HG02571 (cell line): ENCODE measurements around the gene TRIM44.
"Not testable (repeated sequence)": the region's sequence is repeated elsewhere in the genome, so short reads cannot be mapped to it uniquely, and the experiment has no call there.

Experiments
- ATAC-seq: cut with Tn5 transposase; IDR thresholded peaks from one replicate; pipeline ENCODE4 v1.9.1; 2021; ENCODE audit warnings: mild to moderate bottlenecking, moderate library complexity; ENCODE audit not compliant: unreplicated experiment

TRIM44 gene

DNA sequence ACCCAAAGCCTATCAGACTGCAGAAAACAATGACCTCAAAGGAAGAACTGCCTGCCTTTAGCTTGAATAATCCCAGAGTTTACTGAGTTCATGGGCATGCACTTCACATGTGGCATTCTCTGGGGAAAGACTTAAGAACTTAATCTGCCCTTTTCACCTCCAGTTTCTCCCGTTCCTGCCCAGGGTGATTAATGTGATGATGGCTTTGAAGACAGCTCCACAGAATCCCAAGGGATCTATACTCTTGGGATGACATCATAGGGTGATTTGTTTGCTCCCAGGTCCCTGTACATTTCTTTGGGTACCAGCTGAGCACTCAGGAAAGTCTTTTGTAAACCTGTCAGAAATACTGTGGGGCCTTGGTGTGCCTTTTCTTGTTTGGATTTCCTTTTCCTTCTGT lies 30.3 kb upstream of the TRIM44 start:
- no peak for ATAC-seq

GRCh38 chr11:35633827-35634423 lies 28.6 kb upstream of the TRIM44 start:
- no peak for ATAC-seq

DNA sequence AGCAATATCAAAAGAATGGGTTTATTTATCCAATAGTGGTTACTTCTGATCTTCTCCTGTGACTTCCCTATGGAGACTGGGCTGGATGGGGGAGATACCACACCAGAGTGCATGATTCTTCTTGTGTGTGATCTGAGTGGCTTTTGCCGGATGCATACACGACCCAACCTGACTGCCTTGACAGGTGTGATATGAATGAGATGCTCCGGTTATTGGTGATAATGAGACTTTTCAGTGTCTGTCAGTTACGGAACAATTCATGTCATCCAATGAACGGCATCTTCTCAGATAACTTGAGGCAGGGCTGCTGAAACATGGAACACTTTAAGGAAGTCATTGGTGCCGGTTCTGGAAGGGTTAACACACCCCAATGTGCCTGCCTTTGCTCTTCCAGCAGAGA lies 26.6 kb upstream of the TRIM44 start:
- no peak for ATAC-seq

- ATAC-seq, result no peak
Observed at GRCh38 chr11:35639591-35640179, 22.9 kb upstream of the TRIM44 start.

- no peak for ATAC-seq
Observed at GRCh38 chr11:35641171-35641897, 21.2 kb upstream of the TRIM44 start.

DNA sequence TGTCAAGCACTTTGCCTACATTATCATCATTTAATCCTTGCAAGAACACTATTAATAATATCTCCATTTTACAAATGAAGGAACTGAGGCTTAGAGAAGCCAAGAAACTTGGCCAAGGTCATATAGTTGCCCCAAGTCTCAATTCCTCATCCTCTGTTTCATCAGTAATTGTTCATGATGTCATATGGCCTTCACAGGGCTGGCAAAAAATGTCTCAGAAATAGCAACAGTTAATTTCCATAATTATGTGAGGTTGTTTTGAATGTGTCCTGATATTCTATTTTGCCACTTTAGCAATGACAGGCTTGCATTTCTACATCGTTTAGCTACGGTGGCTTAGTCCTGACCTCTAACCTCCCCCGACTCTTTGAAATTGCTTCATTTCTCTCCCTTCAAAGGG lies 20.6 kb upstream of the TRIM44 start:
- ATAC-seq, result no peak

GRCh38 chr11:35647421-35648093 lies 15.0 kb upstream of the TRIM44 start:
- no peak for ATAC-seq

- ATAC-seq, result no peak
Observed at GRCh38 chr11:35650006-35650405, 12.6 kb upstream of the TRIM44 start.

GRCh38 chr11:35650467-35650866 lies 12.1 kb upstream of the TRIM44 start:
- ATAC-seq, result no peak

GRCh38 chr11:35651263-35651662 lies 11.3 kb upstream of the TRIM44 start:
- ATAC-seq, result no peak

- ATAC-seq, result not testable (repeated sequence)
Observed at GRCh38 chr11:35652786-35653185, 9.8 kb upstream of the TRIM44 start.

DNA sequence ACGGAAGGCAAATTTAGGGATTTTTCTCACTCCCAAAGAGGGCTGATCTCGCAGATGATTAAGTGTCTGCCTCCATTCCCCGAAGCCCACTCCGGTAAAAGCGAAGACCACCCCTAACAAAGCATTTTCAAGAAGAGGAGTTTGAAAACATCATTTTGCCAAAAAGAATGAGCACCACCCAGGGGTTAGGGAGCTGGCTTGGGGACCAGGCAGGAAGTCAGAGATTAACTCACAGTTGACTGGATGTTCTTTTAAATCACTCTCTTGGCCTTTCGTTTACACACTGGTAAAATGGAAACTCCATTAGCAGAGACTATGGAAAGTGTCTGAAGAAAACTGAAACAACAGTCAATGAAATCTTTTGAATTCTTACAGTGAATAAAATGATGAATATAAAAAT lies 7.9 kb upstream of the TRIM44 start:
- no peak for ATAC-seq

DNA sequence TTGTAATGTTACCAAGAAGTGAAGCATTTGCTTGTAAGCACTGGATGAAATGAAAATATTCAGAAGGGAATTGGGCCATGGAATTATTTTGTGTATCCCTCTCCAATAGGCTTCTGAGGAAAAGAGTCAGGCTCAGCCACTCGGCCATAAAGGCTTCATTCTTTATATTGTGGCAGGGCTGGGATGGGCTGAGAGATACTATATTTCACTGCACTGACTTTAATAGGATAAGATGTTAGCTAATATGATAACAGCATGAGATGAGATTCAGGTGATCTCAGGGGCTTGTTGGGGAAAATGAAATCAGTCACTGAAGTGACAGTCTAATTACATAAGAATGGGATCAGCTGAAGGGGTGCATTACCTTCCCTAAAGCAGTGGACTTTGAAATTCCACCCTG lies 7.3 kb upstream of the TRIM44 start:
- no peak for ATAC-seq

- no peak for ATAC-seq
Observed at GRCh38 chr11:35655856-35656255, 6.7 kb upstream of the TRIM44 start.

- no peak for ATAC-seq
Observed at GRCh38 chr11:35658020-35658948, 4.3 kb upstream of the TRIM44 start.

- no peak for ATAC-seq
Observed at GRCh38 chr11:35661534-35661933, 1.0 kb upstream of the TRIM44 start.

GRCh38 chr11:35662061-35662648 lies 420 bp upstream of the TRIM44 start:
- ATAC-seq, result peak; percentile 34

DNA sequence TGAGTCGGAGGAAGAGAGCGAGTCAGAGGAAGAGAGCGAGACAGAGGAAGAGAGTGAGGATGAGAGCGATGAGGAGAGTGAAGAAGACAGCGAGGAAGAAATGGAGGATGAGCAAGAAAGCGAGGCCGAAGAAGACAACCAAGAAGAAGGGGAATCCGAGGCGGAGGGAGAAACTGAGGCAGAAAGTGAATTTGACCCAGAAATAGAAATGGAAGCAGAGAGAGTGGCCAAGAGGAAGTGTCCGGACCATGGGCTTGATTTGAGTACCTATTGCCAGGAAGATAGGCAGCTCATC lies 780 bp downstream of the TRIM44 start:
- ATAC-seq, result no peak

DNA sequence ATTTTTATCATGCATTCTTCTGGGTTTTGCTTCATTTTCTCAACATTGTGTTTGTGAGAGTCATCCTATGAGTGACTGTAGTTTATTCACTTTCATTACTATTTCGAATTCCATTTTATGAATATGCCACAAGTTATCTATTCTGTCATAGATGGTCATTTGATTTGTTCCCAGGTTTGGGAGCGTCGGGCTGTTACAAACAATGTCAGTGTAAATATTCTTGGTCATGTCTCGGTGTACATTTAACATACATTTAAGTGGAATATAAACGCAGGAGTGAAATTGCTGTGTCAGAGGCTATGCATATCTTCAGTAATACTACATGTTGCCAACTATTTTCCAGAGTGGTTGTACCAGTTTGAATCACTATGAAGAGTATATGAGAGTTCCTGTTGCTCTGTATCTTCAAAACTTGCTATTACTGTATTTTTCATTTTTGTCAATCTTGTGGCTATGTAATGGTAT lies 2.4 kb downstream of the TRIM44 start:
- ATAC-seq, result no peak

DNA sequence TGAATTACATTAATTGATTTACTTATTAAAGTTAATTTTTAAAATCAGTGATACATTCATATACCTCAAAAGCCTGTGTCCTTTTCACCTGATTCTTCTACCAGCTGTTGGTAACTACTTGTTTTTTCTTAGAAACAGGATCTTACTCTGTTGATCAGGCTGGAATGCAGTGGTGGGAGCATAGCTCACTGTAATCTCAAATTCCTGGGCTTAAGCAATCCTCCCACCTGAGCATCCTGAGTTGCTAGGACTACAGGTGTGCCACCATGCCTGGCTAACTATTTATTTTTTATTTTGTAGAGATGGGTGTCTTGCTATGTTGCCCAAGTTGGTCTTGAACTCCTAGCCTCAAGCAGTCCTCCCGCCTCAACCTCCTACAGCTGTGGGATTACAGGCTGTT lies 4.7 kb downstream of the TRIM44 start:
- no peak for ATAC-seq

GRCh38 chr11:35668350-35668749 lies 5.8 kb downstream of the TRIM44 start:
- not testable (repeated sequence) for ATAC-seq
